GM12878 (cell line): ENCODE results near the gene ANKRD33B. TPM values are rescaled to one million over a fixed set of nuclear protein-coding genes. Genes with fewer than 3 reads are reported as not detected.
A peak's percentile ranks its signal among the peaks of the same experiment; 100 is the strongest.

Experiments
- ATAC-seq: fragments of 200-7000 bp; cut with Tn5 transposase; 3 replicates; pipeline ENCODE4 v1.9.1; 2020; ENCODE audit warnings: mild to moderate bottlenecking, moderate library complexity
- BruUV-seq: library from RNA; stranded (reverse); fragments of 400-500 nt; replicated peaks from 2 replicates; lab custom pipeline; 2021; lab: Mats Ljungman, UMichigan
- CTCF ChIA-PET: fragments of 300-600 bp; sonication (Branson Sonifier 250); formaldehyde crosslinking; extraction: SDS; loops from one replicate; lab custom pipeline; 2021; ENCODE audit warnings: inconsistent platforms; lab: Yijun Ruan, JAX
- POLR2A ChIA-PET: fragments of 350-600 bp; formaldehyde crosslinking; extraction: SDS; loops from one replicate; lab custom pipeline; 2021; ENCODE audit warnings: inconsistent platforms; lab: Charles Lee
- RAD21 ChIA-PET: fragments of 300-600 bp; sonication (Branson Sonifier 250); formaldehyde crosslinking; loops from one replicate; lab custom pipeline; 2023; ENCODE audit warnings: antibody characterized with exemption; ENCODE audit not compliant: unreplicated experiment; lab: Charles Lee
- SMC1A ChIA-PET: fragments of 300-600 bp; sonication (Branson Sonifier 250); formaldehyde crosslinking; loops from one replicate; lab custom pipeline; 2023; ENCODE audit not compliant: unreplicated experiment, uncharacterized antibody; lab: Charles Lee
- DNase-seq: peaks from one replicate; pipeline ENCODE4 v3.0.0-alpha.2; 2011; ENCODE audit warnings: low read depth, low spot score
- FAIRE-seq: peaks from 3 replicates; lab custom pipeline; 2011; peaks lifted over from hg19 to GRCh38; lab: Jason Lieb, UNC
- H2AFZ ChIP-seq: 2 replicates; pipeline ENCODE4 v1.6.0; 2011; ENCODE audit warnings: low read depth, low read length, control low read depth; ENCODE audit not compliant: control insufficient read depth
- H3K27ac ChIP-seq: 2 replicates; pipeline ENCODE4 v1.5.1; 2011; ENCODE audit warnings: control low read depth; ENCODE audit not compliant: control insufficient read depth, insufficient read depth
- H3K27me3 ChIP-seq, 2 experiments: replicated peaks in 1 of 2; 2 replicates each; pipeline versions ENCODE4 v1.6.0 to v1.6.1; 2011; ENCODE audit warnings: low read length in 1 of 2; ENCODE audit not compliant: control insufficient read depth in 2 of 2, insufficient read depth in 2 of 2
- H3K36me3 ChIP-seq, 2 experiments: 2 replicates each; pipeline ENCODE4 v1.5.1; 2011; ENCODE audit warnings: low read length in 1 of 2; ENCODE audit not compliant: control insufficient read depth in 2 of 2, insufficient read depth in 2 of 2
- H3K4me1 ChIP-seq: 2 replicates; pipeline ENCODE4 v1.6.1; 2011; ENCODE audit warnings: mild to moderate bottlenecking, low read length, moderate library complexity, mixed read lengths; ENCODE audit not compliant: control insufficient read depth, insufficient read depth
- H3K4me2 ChIP-seq: 2 replicates; pipeline ENCODE4 v1.6.0; 2011; ENCODE audit warnings: control low read depth; ENCODE audit not compliant: control insufficient read depth, insufficient read depth
- H3K4me3 ChIP-seq: fragments of 200-600 bp; sonication (generic); 2 replicates; pipeline ENCODE4 v1.5.1; 2016
- H3K79me2 ChIP-seq: 2 replicates; pipeline ENCODE4 v1.6.0; 2011; ENCODE audit warnings: low read length; ENCODE audit not compliant: control insufficient read depth, insufficient read depth
- H3K9ac ChIP-seq: 2 replicates; pipeline ENCODE4 v1.8.0; 2011; ENCODE audit warnings: low read length, control low read depth, mixed read lengths; ENCODE audit not compliant: control insufficient read depth, insufficient read depth
- H3K9me3 ChIP-seq: replicated peaks from 3 replicates; pipeline ENCODE4 v1.5.1; 2011; ENCODE audit warnings: mild to moderate bottlenecking, low read length; ENCODE audit not compliant: control insufficient read depth, insufficient read depth
- H4K20me1 ChIP-seq: 2 replicates; pipeline ENCODE4 v1.6.0; 2011; ENCODE audit not compliant: control insufficient read depth, insufficient read depth
- GABPA ChIP-seq: IDR thresholded peaks from 2 replicates; pipeline ENCODE4 v1.6.1; 2014; ENCODE audit warnings: antibody characterized with exemption, low read depth, mild to moderate bottlenecking, inconsistent platforms
- MYB ChIP-seq: fragments of 150-350 bp; IDR thresholded peaks from 2 replicates; pipeline ENCODE4 v1.6.1; 2014; ENCODE audit warnings: mild to moderate bottlenecking, low read depth, low read length, borderline replicate concordance
- SP1 ChIP-seq: IDR thresholded peaks from one replicate; pipeline ENCODE4 v1.6.1; 2011; ENCODE audit warnings: low read depth, low read length
- YY1 ChIP-seq: IDR thresholded peaks from 2 replicates; pipeline ENCODE4 v1.6.1; 2011; ENCODE audit warnings: low read depth, mild to moderate bottlenecking, low read length
- WGBS: methylation state at CpG from one replicate; pipeline ENCODE4 v1.1.6; 2016; ENCODE audit warnings: low lambda C conversion rate; ENCODE audit not compliant: insufficient replicate concordance, insufficient coverage; ENCODE audit errors: missing lambda C conversion rate; 5-methylcytosine and 5-hydroxymethylcytosine counted together
- in situ Hi-C: fragments of 300-500 bp; cut with MboI; formaldehyde crosslinking; loops from 9 replicates; pipeline ENCODE4 v1.14.3; 2018; ENCODE audit warnings: mixed read lengths
- intact Hi-C: fragments of 100-400 bp; cut with micrococcal nuclease; formaldehyde crosslinking; loops from one replicate; pipeline ENCODE4 v1.14.2; 2022; ENCODE audit not compliant: unreplicated experiment
- polyA plus RNA-seq, 11 experiments: library from polyadenylated mRNA; depleted of rRNA in 4 of 11; unstranded in 6 of 11; stranded (reverse) in 5 of 11; fragments of >200 nt; fragmentation: Nextera tagmentation in 4 of 11; fragmentation: Illumina TruSeq in 1 of 11; extraction: Ambion mirVana in 4 of 11; extraction: Trizol in 1 of 11; gene quantifications; 1 replicate in 1 of 11; 2 replicates in 10 of 11; pipeline versions ENCODE4 v1.2.1 to v1.2.3, GENCODE V29; 2011 to 2016; ENCODE audit warnings: inconsistent platforms in 2 of 11, missing spikeins in 2 of 11, low read depth in 1 of 11
- total RNA-seq, 4 experiments: library from RNA; depleted of rRNA in 3 of 4; stranded (reverse); fragments of >200 nt in 3 of 4; fragmentation: Illumina TruSeq in 1 of 4; extraction: Trizol in 1 of 4; gene quantifications; 2 replicates each; pipeline versions ENCODE4 v1.2.1 to v1.2.3, GENCODE V29; 2013 to 2021
- TF ChIP-seq, protein P1 (sequence below), 3 experiments: IDR thresholded peaks in 2 of 3; conservative IDR thresholded peaks in 1 of 3; 2 replicates each; pipeline ENCODE4 v1.5.1; 2011; ENCODE audit warnings: low read depth in 3 of 3, low read length in 3 of 3, mild to moderate bottlenecking in 3 of 3, control low read depth in 2 of 3, moderate library complexity in 2 of 3, inconsistent platforms in 1 of 3, mixed read lengths in 1 of 3; ENCODE audit not compliant: control insufficient read depth in 2 of 3, insufficient read depth in 1 of 3; ENCODE audit errors: extremely low read depth in 1 of 3
- TF ChIP-seq, protein P2 (sequence below): IDR thresholded peaks from 2 replicates; pipeline ENCODE4 v1.6.1; 2011; ENCODE audit warnings: borderline replicate concordance, low read depth, mild to moderate bottlenecking, moderate library complexity, mixed read lengths, low read length; ENCODE audit not compliant: insufficient read depth; ENCODE audit errors: extremely low read length
- TF ChIP-seq, protein P3 (sequence below): fragments of 450-650 bp; IDR thresholded peaks from 2 replicates; pipeline ENCODE4 v1.6.1; 2017; ENCODE audit warnings: mild to moderate bottlenecking, moderate library complexity

The ANKRD33B gene
- total and polyA plus RNA-seq, 10 of the 15 experiments (the other 5 are each of a cell fraction or from before 2014, with no cell fraction given), result 4.9 to 61.6 (median 15.6) TPM

DNA sequence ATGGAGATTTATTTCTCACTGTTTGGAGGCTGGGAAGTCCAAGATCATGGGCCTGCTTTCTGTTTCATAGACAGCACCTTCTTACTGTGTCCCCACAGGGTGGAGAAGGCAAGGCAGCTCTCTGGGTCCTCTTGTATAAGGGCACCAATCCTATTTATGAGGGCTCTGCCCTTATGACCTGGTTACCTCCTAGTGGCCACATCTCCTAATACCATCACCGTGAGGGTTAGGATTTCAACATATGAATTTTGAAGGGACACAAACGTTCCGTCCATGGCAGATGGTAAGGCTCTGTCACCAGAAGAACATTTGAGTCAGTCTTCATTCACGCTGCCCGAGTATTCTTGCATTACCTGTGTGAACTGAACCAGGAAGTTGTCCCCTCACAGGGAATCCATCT is 48.4 kb downstream of the ANKRD33B start:
- Histone ChIP-seq H3K4me3 (no peak overlapping the region), H3K9ac (no peak overlapping the region), H3K4me1 (peaks cover 40% of the 10 kb centered on the region), H3K27ac (peak overlapping the region; percentile 17), H3K27me3 (no peaks in the 10 kb centered on the region), H2AFZ (no peak overlapping the region), H3K9me3 (no peaks in the 10 kb centered on the region), H3K4me2 (no peak overlapping the region), H3K79me2 (peaks cover 83% of the 10 kb centered on the region), H4K20me1 (no peaks in the 10 kb centered on the region), H3K36me3 (peaks cover 3 to 16% of the 10 kb centered on the region in 2 experiments)
- no peak for FAIRE-seq
- TF ChIP-seq YY1 (0 out of 2 replicates have a peak, but pooled peaks have one; percentile 0), MYB (no peak)
- TF ChIP-seq, protein P1, sequence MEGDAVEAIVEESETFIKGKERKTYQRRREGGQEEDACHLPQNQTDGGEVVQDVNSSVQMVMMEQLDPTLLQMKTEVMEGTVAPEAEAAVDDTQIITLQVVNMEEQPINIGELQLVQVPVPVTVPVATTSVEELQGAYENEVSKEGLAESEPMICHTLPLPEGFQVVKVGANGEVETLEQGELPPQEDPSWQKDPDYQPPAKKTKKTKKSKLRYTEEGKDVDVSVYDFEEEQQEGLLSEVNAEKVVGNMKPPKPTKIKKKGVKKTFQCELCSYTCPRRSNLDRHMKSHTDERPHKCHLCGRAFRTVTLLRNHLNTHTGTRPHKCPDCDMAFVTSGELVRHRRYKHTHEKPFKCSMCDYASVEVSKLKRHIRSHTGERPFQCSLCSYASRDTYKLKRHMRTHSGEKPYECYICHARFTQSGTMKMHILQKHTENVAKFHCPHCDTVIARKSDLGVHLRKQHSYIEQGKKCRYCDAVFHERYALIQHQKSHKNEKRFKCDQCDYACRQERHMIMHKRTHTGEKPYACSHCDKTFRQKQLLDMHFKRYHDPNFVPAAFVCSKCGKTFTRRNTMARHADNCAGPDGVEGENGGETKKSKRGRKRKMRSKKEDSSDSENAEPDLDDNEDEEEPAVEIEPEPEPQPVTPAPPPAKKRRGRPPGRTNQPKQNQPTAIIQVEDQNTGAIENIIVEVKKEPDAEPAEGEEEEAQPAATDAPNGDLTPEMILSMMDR (IDR thresholded peaks at IDR 0.05 in 2 of 3, conservative IDR thresholded peaks at IDR 0.05 in 1 of 3; ENCODE audit: control insufficient read depth in 2 of 3, extremely low read depth in 1 of 3, insufficient read depth in 1 of 3, low read depth in 3 of 3, low read length in 3 of 3), result peak in 2 of 3 experiments; percentile 9 to 13; a peak in 2 of 6 replicates
- ChIA-PET RAD21 (no interaction called here), POLR2A (interaction anchor here (0.8 kb wide), 1 partner anchor 46 kb away, joined by 3 read pairs; no protein-coding TSS in a partner anchor), SMC1A (interaction anchor here (1.0 to 12.5 kb wide), 4 partner anchors 12 to 44 kb away, joined by 4 to 192 read pairs (median 4); no protein-coding TSS in a partner anchor), CTCF (interaction anchor here (10.9 kb wide), 1 partner anchor 14 kb away, joined by 157 read pairs; no protein-coding TSS in a partner anchor)
- peak; percentile 21 for ATAC-seq
- under 1% methylated on average over 5 of the region's 5 CpGs for WGBS
- BruUV-seq, result no TSS peak
- intact Hi-C loops (no loop called here), in situ Hi-C loops (no loop called here)
- no peak for DNase-seq

DNA sequence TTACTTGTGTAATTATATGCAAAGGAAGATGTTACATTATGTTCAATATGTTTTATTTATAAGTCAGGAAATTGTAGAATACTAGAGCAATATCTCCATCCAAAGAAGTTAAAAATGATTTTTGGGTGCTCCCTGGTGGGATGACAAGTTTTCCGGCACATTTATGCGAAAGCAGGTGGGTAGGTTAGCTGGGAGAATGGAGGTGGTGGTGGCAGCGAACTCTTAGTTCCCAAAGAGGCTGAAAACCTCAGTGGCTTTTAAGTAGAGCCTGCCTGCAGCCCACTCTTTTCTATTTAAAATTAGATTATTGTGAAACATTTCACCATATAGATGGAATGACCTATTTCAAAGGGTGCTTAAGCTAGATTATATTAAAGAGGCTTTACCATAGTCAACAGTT is 51.8 kb downstream of the ANKRD33B start:
- RAD21 ChIA-PET, result interaction anchor here (0.7 to 1.2 kb wide), 2 partner anchors 12 to 43 kb away, joined by 3 to 5 read pairs; no protein-coding TSS in a partner anchor
- TF ChIP-seq GABPA (no peak), SP1 (no peak)
- TF ChIP-seq, protein P2, sequence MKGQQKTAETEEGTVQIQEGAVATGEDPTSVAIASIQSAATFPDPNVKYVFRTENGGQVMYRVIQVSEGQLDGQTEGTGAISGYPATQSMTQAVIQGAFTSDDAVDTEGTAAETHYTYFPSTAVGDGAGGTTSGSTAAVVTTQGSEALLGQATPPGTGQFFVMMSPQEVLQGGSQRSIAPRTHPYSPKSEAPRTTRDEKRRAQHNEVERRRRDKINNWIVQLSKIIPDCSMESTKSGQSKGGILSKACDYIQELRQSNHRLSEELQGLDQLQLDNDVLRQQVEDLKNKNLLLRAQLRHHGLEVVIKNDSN, result no peak
- TF ChIP-seq, protein P3, sequence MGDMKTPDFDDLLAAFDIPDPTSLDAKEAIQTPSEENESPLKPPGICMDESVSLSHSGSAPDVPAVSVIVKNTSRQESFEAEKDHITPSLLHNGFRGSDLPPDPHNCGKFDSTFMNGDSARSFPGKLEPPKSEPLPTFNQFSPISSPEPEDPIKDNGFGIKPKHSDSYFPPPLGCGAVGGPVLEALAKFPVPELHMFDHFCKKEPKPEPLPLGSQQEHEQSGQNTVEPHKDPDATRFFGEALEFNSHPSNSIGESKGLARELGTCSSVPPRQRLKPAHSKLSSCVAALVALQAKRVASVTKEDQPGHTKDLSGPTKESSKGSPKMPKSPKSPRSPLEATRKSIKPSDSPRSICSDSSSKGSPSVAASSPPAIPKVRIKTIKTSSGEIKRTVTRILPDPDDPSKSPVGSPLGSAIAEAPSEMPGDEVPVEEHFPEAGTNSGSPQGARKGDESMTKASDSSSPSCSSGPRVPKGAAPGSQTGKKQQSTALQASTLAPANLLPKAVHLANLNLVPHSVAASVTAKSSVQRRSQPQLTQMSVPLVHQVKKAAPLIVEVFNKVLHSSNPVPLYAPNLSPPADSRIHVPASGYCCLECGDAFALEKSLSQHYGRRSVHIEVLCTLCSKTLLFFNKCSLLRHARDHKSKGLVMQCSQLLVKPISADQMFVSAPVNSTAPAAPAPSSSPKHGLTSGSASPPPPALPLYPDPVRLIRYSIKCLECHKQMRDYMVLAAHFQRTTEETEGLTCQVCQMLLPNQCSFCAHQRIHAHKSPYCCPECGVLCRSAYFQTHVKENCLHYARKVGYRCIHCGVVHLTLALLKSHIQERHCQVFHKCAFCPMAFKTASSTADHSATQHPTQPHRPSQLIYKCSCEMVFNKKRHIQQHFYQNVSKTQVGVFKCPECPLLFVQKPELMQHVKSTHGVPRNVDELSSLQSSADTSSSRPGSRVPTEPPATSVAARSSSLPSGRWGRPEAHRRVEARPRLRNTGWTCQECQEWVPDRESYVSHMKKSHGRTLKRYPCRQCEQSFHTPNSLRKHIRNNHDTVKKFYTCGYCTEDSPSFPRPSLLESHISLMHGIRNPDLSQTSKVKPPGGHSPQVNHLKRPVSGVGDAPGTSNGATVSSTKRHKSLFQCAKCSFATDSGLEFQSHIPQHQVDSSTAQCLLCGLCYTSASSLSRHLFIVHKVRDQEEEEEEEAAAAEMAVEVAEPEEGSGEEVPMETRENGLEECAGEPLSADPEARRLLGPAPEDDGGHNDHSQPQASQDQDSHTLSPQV, result no peak

More for the DNA sequence above, 51.8 kb downstream of the ANKRD33B start:
- 94% methylated on average over 3 of the region's 3 CpGs for WGBS
- no peak for FAIRE-seq
- ChIA-PET POLR2A (no interaction called here), CTCF (interaction anchor here (1.8 to 10.9 kb wide), 2 partner anchors 11 to 160 kb away, joined by 3 to 157 read pairs; no protein-coding TSS in a partner anchor), SMC1A (interaction anchor here (12.5 kb wide), 1 partner anchor 9 kb away, joined by 192 read pairs; no protein-coding TSS in a partner anchor)
- in situ Hi-C loops (no loop called here), intact Hi-C loops (no loop called here)
- no peak overlapping the region for H3K4me3 ChIP-seq
- no peak overlapping the region for H2AFZ ChIP-seq
- no peak overlapping the region for H3K9ac ChIP-seq
- peaks cover 37% of the 10 kb centered on the region for H3K4me1 ChIP-seq
- H3K9me3 ChIP-seq, result no peaks in the 10 kb centered on the region
- no TSS peak for BruUV-seq
- no peak for ATAC-seq
- peaks cover 17 to 22% of the 10 kb centered on the region in 2 experiments for H3K36me3 ChIP-seq
- no peaks in the 10 kb centered on the region for H3K27me3 ChIP-seq
- H3K27ac ChIP-seq, result no peak overlapping the region
- peaks cover 61% of the 10 kb centered on the region for H3K79me2 ChIP-seq
- H3K4me2 ChIP-seq, result no peak overlapping the region
- no peaks in the 10 kb centered on the region for H4K20me1 ChIP-seq
- DNase-seq, result no peak
